GM10266 (cell line): ENCODE results near the gene WDR18.

Experiments
- DNase-seq: peaks from one replicate; pipeline ENCODE4 v3.0.0; 2012; ENCODE audit errors: extremely low spot score
- TF ChIP-seq, protein P1 (sequence below): IDR thresholded peaks from 2 replicates; pipeline ENCODE4 v1.5.1; 2012; ENCODE audit warnings: mild to moderate bottlenecking, low read depth; ENCODE audit not compliant: control insufficient read depth, insufficient read depth; ENCODE audit errors: missing control alignments

Gene WDR18

DNA sequence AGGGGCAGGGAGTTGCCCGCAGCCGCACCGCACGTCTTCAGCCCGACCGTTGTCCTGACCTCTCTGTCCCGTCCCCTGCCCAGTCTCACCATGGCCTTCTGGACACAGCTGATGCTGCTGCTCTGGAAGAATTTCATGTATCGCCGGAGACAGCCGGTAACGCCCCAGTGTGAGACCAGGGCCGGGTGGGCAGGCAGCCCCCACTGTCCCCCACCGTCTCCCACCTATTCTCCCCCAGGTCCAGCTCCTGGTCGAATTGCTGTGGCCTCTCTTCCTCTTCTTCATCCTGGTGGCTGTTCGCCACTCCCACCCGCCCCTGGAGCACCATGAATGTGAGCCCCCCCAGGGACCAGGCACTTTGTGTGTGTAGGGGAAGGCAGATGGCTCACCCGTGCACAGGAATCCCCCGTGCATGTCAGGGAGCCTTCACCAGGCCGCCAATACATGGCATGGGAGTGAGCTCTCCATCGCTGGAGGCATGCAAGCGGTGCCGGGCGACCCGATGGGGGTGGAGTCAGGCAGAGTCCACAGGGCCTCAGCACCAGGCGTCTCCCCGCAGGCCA is 57.2 kb downstream of the WDR18 start:
- DNase-seq, result no peak
- TF ChIP-seq, protein P1, sequence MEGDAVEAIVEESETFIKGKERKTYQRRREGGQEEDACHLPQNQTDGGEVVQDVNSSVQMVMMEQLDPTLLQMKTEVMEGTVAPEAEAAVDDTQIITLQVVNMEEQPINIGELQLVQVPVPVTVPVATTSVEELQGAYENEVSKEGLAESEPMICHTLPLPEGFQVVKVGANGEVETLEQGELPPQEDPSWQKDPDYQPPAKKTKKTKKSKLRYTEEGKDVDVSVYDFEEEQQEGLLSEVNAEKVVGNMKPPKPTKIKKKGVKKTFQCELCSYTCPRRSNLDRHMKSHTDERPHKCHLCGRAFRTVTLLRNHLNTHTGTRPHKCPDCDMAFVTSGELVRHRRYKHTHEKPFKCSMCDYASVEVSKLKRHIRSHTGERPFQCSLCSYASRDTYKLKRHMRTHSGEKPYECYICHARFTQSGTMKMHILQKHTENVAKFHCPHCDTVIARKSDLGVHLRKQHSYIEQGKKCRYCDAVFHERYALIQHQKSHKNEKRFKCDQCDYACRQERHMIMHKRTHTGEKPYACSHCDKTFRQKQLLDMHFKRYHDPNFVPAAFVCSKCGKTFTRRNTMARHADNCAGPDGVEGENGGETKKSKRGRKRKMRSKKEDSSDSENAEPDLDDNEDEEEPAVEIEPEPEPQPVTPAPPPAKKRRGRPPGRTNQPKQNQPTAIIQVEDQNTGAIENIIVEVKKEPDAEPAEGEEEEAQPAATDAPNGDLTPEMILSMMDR, result no peak

DNA sequence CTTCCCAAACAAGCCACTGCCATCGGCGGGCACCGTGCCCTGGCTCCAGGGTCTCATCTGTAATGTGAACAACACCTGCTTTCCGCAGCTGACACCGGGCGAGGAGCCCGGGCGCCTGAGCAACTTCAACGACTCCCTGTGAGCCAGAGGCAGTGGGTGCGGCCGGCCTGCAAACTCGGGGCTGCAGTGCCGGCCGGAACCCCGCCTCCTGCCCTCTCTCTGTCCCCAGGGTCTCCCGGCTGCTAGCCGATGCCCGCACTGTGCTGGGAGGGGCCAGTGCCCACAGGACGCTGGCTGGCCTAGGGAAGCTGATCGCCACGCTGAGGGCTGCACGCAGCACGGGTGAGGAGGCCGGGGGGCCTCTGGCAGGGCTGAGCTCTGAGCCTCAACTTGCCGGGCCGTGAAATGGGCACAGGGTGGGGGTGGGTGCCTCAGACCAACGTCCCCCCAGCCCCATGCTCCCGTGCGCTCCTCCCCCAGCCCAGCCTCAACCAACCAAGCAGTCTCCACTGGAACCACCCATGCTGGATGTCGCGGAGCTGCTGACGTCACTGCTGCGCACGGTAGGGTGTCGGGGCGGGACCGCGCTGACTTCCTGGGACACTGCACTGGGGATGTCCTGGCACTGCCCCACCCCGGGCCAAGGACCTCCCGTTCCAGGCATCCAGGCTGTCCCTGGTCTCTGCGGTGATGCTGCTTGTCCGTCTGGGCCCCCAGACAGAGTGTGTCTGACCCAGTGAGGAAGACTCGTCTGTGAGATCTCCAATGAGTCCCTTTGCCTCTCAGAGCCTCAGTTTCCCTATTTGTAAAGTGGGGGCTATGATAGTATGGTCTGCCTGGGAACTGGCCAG is 57.9 kb downstream of the WDR18 start:
- TF ChIP-seq, protein P1, result no peak
- DNase-seq, result no peak

DNA sequence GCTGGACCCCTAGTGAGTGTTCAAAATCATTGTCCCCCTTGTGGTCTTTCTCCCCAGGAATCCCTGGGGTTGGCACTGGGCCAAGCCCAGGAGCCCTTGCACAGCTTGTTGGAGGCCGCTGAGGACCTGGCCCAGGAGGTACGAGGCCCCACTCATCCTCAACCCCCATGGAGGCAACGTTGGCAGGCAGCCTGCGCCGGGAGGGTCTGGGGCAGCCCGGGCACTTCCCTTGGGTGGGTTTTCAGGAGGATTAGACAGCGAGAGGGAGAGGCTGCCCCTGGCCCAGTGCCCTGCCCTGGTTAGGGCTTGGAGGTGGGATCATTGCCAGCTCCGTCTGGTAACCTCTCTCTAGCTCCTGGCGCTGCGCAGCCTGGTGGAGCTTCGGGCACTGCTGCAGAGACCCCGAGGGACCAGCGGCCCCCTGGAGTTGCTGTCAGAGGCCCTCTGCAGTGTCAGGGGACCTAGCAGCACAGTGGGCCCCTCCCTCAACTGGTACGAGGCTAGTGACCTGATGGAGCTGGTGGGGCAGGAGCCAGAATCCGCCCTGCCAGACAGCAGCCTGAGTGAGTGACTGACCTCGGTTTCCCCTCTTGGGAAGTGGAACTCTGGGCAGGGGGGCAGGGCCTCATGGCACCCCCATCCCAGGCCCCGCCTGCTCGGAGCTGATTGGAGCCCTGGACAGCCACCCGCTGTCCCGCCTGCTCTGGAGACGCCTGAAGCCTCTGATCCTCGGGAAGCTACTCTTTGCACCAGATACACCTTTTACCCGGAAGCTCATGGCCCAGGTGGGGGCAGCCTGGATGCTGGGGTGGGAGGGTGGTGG is 58.8 kb downstream of the WDR18 start:
- DNase-seq, result no peak

More for the DNA sequence above, 58.8 kb downstream of the WDR18 start:
- TF ChIP-seq, protein P1, result no peak
